Mesothelial cell of epicardium (in vitro differentiated cells): Measurements from ENCODE around the gene TRPM5. TPM values are rescaled to one million over a fixed set of nuclear protein-coding genes. Genes with fewer than 3 reads are reported as not detected.

ENCODE experiments used
- DNase-seq, 2 experiments: peaks; one replicate each; pipeline ENCODE4 v3.0.0; 2021; ENCODE audit warnings: low spot score in 2 of 2; ENCODE audit not compliant: unreplicated experiment in 2 of 2
- H3K27ac Mint-ChIP-seq: 2 replicates; pipeline ENCODE4 v1.8.0; 2021; ENCODE audit warnings: mixed read lengths
- H3K27me3 Mint-ChIP-seq: 2 replicates; pipeline ENCODE4 v1.8.0; 2021; ENCODE audit warnings: low read depth, mixed read lengths
- H3K36me3 Mint-ChIP-seq: 2 replicates; pipeline ENCODE4 v1.8.0; 2021; ENCODE audit warnings: mixed read lengths
- H3K4me1 Mint-ChIP-seq: 2 replicates; pipeline ENCODE4 v1.8.0; 2021; ENCODE audit warnings: mixed read lengths
- H3K4me3 Mint-ChIP-seq: 2 replicates; pipeline ENCODE4 v1.8.0; 2021; ENCODE audit warnings: mild to moderate bottlenecking, moderate library complexity, mixed read lengths
- H3K9me3 Mint-ChIP-seq: 2 replicates; pipeline ENCODE4 v1.8.0; 2021; ENCODE audit warnings: mixed read lengths
- CTCF ChIP-seq: fragments of 200-600 bp; sonication (generic); IDR thresholded peaks from one replicate; pipeline ENCODE4 v1.5.0; 2021; ENCODE audit warnings: antibody characterized with exemption; ENCODE audit not compliant: unreplicated experiment
- total RNA-seq: library from RNA; stranded (reverse); gene quantifications from 3 replicates; pipeline ENCODE4 v1.2.1, GENCODE V29; 2021

The TRPM5 gene
- total RNA-seq, 1 donor from 2014 or later, result 6.9 TPM

GRCh38 chr11:2425506-2425905, 18.8 kb downstream of the TRPM5 start:
- H3K9me3 Mint-ChIP-seq, result no peaks in the 10 kb centered on the region
- no peaks in the 10 kb centered on the region for H3K36me3 Mint-ChIP-seq
- no peak overlapping the region for H3K27ac Mint-ChIP-seq
- H3K27me3 Mint-ChIP-seq, result peaks cover 2% of the 10 kb centered on the region
- H3K4me3 Mint-ChIP-seq, result no peak overlapping the region
- no peak for TF ChIP-seq CTCF
- DNase-seq, result no peak
- H3K4me1 Mint-ChIP-seq, result no peaks in the 10 kb centered on the region

GRCh38 chr11:2424811-2425495, 19.4 kb downstream of the TRPM5 start:
- H3K27ac Mint-ChIP-seq, result no peak overlapping the region
- H3K36me3 Mint-ChIP-seq, result no peaks in the 10 kb centered on the region
- H3K4me3 Mint-ChIP-seq, result no peak overlapping the region
- H3K4me1 Mint-ChIP-seq, result no peaks in the 10 kb centered on the region
- no peak for TF ChIP-seq CTCF
- H3K27me3 Mint-ChIP-seq, result peaks cover 2% of the 10 kb centered on the region
- H3K9me3 Mint-ChIP-seq, result no peaks in the 10 kb centered on the region
- DNase-seq, result no peak

GRCh38 chr11:2423157-2424025, 20.9 kb downstream of the TRPM5 start:
- Mint-ChIP-seq H3K9me3 (no peaks in the 10 kb centered on the region), H3K36me3 (no peaks in the 10 kb centered on the region), H3K27me3 (peaks cover 2% of the 10 kb centered on the region), H3K4me3 (no peak overlapping the region), H3K4me1 (peaks cover 6% of the 10 kb centered on the region), H3K27ac (no peak overlapping the region)
- TF ChIP-seq CTCF, result no peak
- no peak for DNase-seq

- Mint-ChIP-seq H3K4me1 (peaks cover 6% of the 10 kb centered on the region), H3K9me3 (no peaks in the 10 kb centered on the region), H3K36me3 (no peaks in the 10 kb centered on the region), H3K4me3 (no peak overlapping the region), H3K27me3 (peaks cover 2% of the 10 kb centered on the region), H3K27ac (no peak overlapping the region)
- no peak for DNase-seq
- no peak for TF ChIP-seq CTCF
These were observed 21.7 kb downstream of the TRPM5 start for GRCh38 chr11:2422461-2423156.

GRCh38 chr11:2421996-2422395, 22.3 kb downstream of the TRPM5 start:
- H3K4me3 Mint-ChIP-seq, result no peak overlapping the region
- no peaks in the 10 kb centered on the region for H3K27me3 Mint-ChIP-seq
- no peak overlapping the region for H3K27ac Mint-ChIP-seq
- no peaks in the 10 kb centered on the region for H3K9me3 Mint-ChIP-seq
- H3K36me3 Mint-ChIP-seq, result no peaks in the 10 kb centered on the region
- no peak for TF ChIP-seq CTCF
- no peak for DNase-seq
- peaks cover 8% of the 10 kb centered on the region for H3K4me1 Mint-ChIP-seq
